Measurements from ENCODE around the gene FBXO36. TPM values are rescaled to one million over a fixed set of nuclear protein-coding genes. Genes with fewer than 3 reads are reported as not detected.

FBXO36 gene
- total and polyA plus RNA-seq, 2 of the 13 experiments (the other 11 are each of a cell fraction or from before 2014, with no cell fraction given) = 2.8 TPM

- no peak for TF ChIP-seq JUND (CRISPR knock-in tag; IDR thresholded peaks at IDR 0.05)
- TF ChIP-seq ATF3 (CRISPR knock-in tag; IDR thresholded peaks at IDR 0.05) = no peak
- no peak for TF ChIP-seq GPN1 (CRISPR knock-in tag; IDR thresholded peaks at IDR 0.05; ENCODE audit: borderline replicate concordance)
- no peak for TF ChIP-seq TIGD3 (CRISPR knock-in tag; IDR thresholded peaks at IDR 0.05; ENCODE audit: borderline replicate concordance)
- TF ChIP-seq ZNF317 (CRISPR knock-in tag; IDR thresholded peaks at IDR 0.05) = no peak; the same call in 1 of the 2 replicates
- TF ChIP-seq CC2D1A (CRISPR knock-in tag; IDR thresholded peaks at IDR 0.05) = no peak
- no peak for TF ChIP-seq IKZF1 (IDR thresholded peaks at IDR 0.05)
- no peak for TF ChIP-seq ZEB1 (IDR thresholded peaks at IDR 0.05; ENCODE audit: insufficient replicate concordance, low read depth)
- TF ChIP-seq KLF12 (CRISPR knock-in tag; IDR thresholded peaks at IDR 0.05; ENCODE audit: borderline replicate concordance) = no peak; the same call in 1 of the 2 replicates
- no peak for TF ChIP-seq HNRNPUL1 (IDR thresholded peaks at IDR 0.05; ENCODE audit: low read depth, low read length)
- no peak for TF ChIP-seq ZKSCAN5 (CRISPR knock-in tag; IDR thresholded peaks at IDR 0.05)
- TF ChIP-seq ZNF180 (CRISPR knock-in tag; IDR thresholded peaks at IDR 0.05; ENCODE audit: borderline replicate concordance, low read depth) = no peak
- no peak for TF ChIP-seq AHR (CRISPR knock-in tag; IDR thresholded peaks at IDR 0.05)
- TF ChIP-seq YEATS2 (CRISPR knock-in tag; IDR thresholded peaks at IDR 0.05; ENCODE audit: borderline replicate concordance) = peak; percentile 78
- peak; percentile 91; the same call in 1 of the 2 replicates for TF ChIP-seq HOMEZ (CRISPR knock-in tag; IDR thresholded peaks at IDR 0.05; ENCODE audit: low read depth)
- TF ChIP-seq DR1 (CRISPR knock-in tag; IDR thresholded peaks at IDR 0.05) = no peak; the same call in 1 of the 2 replicates
- TF ChIP-seq EZH2 (conservative IDR thresholded peaks at IDR 0.05; ENCODE audit: low read depth, low read length) = no peak
- TF ChIP-seq ZBTB25 (CRISPR knock-in tag; IDR thresholded peaks at IDR 0.05) = no peak; the same call in 1 of the 2 replicates
- no peak for TF ChIP-seq BHLHE40 (IDR thresholded peaks at IDR 0.05; ENCODE audit: low read length)
- TF ChIP-seq ZNF275 (CRISPR knock-in tag; IDR thresholded peaks at IDR 0.05; ENCODE audit: borderline replicate concordance) = no peak; the same call in 1 of the 2 replicates
- no peak for TF ChIP-seq POLR2AphosphoS2 (IDR thresholded peaks at IDR 0.05; ENCODE audit: low read depth, low read length)
- 0 out of 2 replicates have a peak, but pooled peaks have one; percentile 19 for TF ChIP-seq MAZ (IDR thresholded peaks at IDR 0.05; ENCODE audit: borderline replicate concordance, low read depth, low read length)
- no peak for TF ChIP-seq MAZ (CRISPR knock-in tag; IDR thresholded peaks at IDR 0.05; ENCODE audit: low read depth)
- TF ChIP-seq SOX6 (IDR thresholded peaks at IDR 0.05) = no peak
- peak; percentile 27 for TF ChIP-seq SOX6 (CRISPR knock-in tag; IDR thresholded peaks at IDR 0.05)
- TF ChIP-seq ZFP82 (CRISPR knock-in tag; IDR thresholded peaks at IDR 0.05; ENCODE audit: borderline replicate concordance) = no peak
Measured at GRCh38 chr2:229921101-229921891, 1.0 kb upstream of the FBXO36 start (continued).

Data from HepG2 (cell line).